GM19025 (cell line): Measurements from ENCODE around the gene ATAD2B.
"Not testable (repeated sequence)": the region's sequence is repeated elsewhere in the genome, so short reads cannot be mapped to it uniquely, and the experiment has no call there.

Source experiments
- ATAC-seq: cut with Tn5 transposase; IDR thresholded peaks from one replicate; pipeline ENCODE4 v1.9.1; 2021; ENCODE audit warnings: mild to moderate bottlenecking, low read depth, moderate library complexity; ENCODE audit not compliant: unreplicated experiment

ATAD2B gene

GRCh38 chr2:23801396-23801795, 125.5 kb downstream of the ATAD2B start:
- no peak for ATAC-seq

DNA sequence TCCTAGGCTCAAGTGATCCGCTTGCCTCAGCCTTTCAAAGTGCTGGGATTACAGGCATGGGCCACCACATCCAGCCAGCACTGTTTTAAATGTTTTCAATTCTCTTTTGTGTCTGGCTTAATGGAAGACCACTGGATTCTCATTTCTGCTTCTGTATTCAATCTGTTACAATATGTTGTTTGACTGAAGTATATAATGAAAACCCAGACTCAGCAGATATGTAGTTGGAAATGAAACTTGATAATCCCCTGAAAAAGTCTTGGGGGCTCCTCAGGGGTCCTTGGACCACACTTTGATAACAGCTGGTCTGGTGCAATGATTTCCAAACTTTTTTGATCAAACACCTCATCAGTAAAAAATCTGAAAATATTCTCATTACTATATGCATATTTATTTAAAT, 132.7 kb downstream of the ATAD2B start:
- no peak for ATAC-seq

- ATAC-seq = no peak
Measured at GRCh38 chr2:23793476-23793875, 133.4 kb downstream of the ATAD2B start.

DNA sequence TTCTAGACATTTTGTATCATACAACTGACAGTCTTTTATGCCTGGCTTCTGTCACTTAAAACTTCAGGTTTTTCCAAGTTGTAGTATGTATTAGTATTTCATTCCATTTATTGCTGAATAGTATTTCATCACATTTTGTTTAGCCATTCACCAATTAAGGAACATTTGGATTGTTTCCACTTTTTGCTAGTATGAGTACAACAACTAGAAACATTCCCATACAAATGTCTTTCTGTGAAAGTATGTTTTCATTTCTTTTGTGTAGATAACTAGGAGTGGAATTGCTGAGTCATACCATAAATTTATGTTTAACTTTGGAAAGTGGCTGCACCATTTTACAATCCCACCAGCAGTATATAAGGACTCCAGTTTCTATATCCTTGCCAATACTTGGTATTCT, 135.9 kb downstream of the ATAD2B start:
- ATAC-seq = no peak

DNA sequence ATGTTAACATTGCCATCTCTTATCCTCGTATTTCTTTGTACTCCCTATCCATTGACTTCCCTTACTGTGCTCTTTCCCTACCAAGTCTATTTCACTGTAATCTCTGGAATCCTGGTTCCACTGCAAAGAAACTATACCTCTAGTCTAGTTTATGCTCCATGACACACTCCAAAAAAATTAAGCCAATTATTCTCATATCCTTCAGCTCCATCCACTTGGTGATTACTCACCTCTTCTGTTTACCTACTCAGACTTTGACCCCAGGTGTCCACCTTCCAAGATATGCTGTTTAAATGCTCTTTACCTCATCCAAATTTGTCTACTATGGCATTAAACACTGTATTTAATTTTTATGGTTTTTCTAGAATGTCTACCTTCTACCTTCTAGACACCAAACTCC, 137.9 kb downstream of the ATAD2B start:
- no peak for ATAC-seq

DNA sequence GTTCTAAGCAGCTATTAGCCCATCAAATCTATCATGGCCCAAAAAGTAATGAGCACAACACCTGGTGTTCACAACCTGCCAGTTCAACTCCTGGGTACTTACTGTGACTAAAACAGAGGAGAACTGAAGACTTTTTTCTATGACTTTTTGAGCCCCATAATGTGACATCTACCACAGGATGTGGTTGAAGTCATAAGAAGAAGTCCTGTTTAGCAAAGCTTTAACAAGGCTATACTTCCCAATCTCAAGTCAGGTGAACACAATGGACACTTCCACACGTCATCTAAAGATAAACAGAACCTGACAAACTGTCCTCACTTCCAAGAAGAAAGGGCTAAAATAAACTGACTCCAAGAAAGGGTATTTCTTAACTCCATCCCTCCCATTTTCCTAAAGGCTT, 138.8 kb downstream of the ATAD2B start:
- no peak for ATAC-seq

DNA sequence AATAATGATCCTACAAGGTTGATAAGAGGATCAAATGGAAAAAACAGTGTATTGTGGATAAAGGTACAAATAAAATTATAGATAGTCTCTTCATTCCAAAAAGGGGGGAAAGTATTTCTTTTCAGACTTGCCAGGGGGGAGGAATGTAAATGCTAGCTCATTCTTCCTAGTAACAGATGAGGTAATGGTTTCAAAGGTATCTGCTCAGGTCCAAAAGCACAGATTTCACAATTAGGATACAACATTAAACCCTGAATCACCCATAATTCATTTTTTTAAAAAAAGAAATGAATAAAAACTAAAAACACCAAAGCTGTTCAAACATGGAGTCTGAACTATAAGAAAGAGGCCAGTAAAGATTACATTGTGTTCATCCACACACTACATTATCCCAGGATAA, 142.0 kb downstream of the ATAD2B start:
- ATAC-seq = no peak

DNA sequence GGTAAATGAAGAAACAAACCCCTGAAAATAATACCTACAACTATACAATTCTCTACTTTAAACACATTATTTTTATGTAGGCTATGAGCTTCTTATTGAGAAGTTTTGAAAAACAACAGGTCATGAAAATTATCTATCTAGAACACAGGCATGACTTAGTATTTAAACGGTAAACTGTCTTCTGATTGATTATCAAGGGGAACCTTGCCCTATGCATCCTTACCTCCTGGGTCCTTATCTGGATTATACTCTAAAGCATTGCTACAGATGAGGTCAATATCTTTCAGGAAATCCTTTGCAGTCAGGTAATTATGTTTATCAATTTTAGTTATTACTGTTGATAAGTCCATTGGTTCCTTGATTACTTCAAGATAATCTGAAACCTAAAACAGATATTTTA, 144.3 kb downstream of the ATAD2B start:
- no peak for ATAC-seq

DNA sequence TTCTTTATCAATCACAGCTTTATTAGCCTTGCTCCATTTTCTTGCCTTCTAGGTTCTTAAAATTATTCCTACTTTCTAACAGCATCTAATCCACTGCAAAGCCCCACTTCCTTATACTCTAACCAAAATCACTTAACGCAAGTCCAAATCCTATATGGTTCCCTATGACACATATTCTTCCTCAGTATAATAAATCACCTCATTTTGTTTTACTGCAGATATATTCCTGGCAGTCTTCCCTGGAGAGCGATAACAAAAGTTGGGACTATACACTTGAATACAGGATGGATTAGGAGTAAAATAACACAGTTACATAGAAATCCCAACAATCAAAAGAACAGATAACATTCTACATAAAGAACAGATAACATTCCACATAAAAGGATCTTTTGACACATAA, 144.8 kb downstream of the ATAD2B start:
- ATAC-seq = no peak

GRCh38 chr2:23780465-23780864, 146.5 kb downstream of the ATAD2B start:
- not testable (repeated sequence) for ATAC-seq

- no peak for ATAC-seq
Measured at GRCh38 chr2:23777826-23778225, 149.1 kb downstream of the ATAD2B start.

DNA sequence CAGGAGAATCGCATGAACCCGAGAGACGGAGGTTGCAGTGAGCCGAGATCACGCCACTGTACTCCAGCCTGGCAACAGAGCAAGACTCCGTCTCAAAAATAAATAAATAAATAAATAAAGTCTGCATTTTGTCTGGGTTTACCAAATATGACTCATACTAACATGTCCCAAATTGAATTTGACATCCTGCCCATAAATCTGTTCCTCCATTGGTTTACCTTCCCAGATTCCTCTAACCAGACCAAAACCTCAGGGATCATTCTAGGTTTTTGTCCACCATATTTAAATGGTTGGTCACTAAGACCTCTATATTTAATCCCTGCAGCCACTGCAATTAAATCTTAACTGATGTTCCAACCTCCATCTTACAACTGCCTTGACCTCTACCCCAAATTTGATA, 150.9 kb downstream of the ATAD2B start:
- no peak for ATAC-seq

GRCh38 chr2:23772684-23773083, 154.2 kb downstream of the ATAD2B start:
- no peak for ATAC-seq

GRCh38 chr2:23772056-23772455, 154.9 kb downstream of the ATAD2B start:
- no peak for ATAC-seq

GRCh38 chr2:23769364-23769763, 157.6 kb downstream of the ATAD2B start:
- ATAC-seq = no peak

- ATAC-seq = no peak
Measured at GRCh38 chr2:23767876-23768621, 158.9 kb downstream of the ATAD2B start.

DNA sequence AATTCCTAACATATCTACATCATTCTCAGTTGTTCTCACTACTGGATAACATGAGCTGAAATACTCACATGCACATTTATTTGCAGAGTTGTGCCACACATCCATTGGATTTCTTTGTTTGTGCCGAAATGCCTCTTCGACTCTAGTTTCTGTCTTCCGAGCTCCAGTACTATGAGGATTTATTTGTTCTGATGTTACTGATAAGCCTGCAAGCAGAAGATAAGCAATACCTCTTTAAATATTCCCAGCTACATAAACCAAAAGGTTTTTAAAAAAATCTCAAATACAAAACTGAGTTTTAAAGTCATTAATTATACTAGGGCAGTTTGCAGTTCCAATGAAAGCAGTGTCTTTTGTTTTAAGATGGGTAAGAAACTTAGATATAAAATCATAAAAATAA, 164.8 kb downstream of the ATAD2B start:
- ATAC-seq = no peak

DNA sequence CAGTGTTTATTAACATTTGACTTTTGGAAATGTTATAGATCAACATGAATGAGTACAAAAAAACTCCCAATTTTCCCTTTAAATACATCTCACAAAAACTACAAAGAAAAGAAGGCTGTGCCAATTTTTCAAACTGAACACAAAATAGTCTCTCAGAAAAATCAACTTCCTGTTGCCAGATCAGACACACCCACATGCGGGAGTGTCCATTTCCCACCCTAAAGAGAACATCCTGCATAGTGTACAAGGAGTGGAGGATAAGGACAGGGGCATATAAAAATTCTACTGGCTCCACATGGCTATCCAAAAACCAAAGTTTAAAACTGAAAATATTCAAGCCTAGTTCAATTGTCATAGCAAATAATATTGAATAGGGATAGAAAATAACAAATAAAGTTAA, 165.3 kb downstream of the ATAD2B start:
- ATAC-seq = no peak

GRCh38 chr2:23760736-23761135, 166.2 kb downstream of the ATAD2B start:
- ATAC-seq = no peak

DNA sequence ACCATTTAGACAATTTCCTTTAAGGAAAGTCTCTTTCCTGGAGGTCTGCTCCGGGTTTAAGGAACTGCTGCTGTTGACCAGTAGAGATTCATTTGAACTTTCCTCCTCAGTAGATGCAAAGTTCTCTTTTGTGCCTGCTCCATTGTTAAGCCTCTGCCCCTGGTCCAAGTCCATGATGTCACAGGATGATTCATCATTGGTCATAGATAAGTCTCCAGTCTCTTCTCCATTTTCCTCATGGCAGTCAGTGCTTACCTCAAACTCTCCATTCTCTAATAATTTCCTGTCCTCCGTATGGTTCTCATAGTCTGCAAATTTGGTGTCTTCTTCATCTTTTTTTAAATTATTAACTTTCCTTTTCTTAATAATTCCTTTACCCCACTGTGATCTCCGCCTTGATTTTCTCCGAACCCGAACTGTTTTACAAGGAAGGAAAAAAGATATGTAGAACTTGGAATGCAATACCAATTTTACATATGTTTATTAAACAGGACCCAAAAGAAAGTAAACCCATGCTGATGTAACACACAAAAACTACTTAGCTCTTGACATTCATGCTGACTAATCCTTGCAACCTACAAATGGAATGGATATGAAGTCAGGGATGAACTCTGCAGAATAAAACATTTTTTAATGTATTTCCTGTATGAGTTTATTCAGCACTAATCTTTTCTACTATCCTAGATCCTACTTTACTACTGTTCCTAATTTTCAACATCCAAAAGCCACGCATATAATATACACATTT, 169.1 kb downstream of the ATAD2B start:
- no peak for ATAC-seq

DNA sequence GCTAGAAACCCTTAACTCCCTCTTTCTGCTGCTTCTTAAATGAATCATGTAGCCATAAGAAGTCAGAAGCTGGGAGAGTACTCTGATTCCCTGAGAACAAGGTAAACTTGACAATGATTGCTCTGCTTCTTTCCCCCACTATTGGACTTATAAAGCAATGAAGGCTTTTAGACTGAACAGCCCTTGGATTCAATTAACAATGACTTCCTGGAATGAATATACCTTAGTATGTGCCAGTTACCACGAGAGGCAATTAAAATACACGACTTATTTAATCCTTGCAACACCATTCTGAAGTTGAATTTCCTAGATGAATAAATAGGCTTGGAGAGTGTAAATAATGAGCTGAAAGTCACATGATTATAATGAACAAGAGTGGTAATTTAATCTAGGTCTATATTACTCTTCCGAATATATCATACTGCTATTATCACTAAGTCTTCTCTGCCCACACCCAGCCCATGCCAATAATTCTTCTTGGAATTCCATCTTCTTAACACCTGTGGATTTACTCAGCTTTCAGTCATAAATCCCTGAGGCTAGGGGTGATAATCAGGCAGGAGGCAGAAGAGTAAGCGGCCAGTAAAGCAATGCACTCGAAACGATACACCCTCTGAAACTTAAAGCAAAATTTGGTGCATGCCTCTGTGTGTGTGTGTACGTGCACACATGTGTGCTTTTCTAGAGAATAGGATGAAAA, 170.2 kb downstream of the ATAD2B start:
- no peak for ATAC-seq

DNA sequence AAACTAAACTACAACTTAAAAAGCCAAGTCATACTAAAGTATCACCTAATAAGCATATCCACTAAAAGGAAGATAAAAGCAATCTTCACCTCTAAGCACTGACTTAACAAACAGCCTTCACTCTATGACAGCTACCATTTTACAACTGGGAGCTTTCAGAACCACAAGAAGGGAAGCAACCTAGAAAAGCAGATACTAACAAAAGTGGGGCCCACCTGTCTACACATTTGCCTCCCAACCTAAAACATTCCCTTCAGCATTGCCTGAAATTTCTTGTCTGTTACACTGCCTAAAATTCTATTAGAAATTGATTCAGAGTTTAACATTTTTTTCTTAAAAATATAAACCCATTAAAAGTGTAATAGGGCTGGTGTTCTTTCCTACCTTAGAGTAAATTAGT, 172.0 kb downstream of the ATAD2B start:
- ATAC-seq = no peak
